DOHH2 (cell line): ENCODE measurements around the gene SNRPD2.

Source experiments
- H3F3A ChIP-seq: fragments of 200-600 bp; sonication (generic), shearing (Covaris generic); 2 replicates; pipeline ENCODE4 v1.6.0; 2016; ENCODE audit warnings: antibody characterized with exemption, mild to moderate bottlenecking; ENCODE audit not compliant: control insufficient read depth, insufficient read depth
- H3K27ac ChIP-seq: fragments of 200-600 bp; sonication (generic); 2 replicates; pipeline ENCODE4 v1.5.1; 2014; ENCODE audit warnings: low read depth, mild to moderate bottlenecking, low read length, moderate library complexity
- H3K27me3 ChIP-seq: fragments of 200-600 bp; sonication (generic); 2 replicates; pipeline ENCODE4 v1.6.1; 2014; ENCODE audit warnings: mild to moderate bottlenecking, low read length, mixed read lengths; ENCODE audit not compliant: control insufficient read depth
- H3K36me3 ChIP-seq: fragments of 200-600 bp; sonication (generic); 2 replicates; pipeline ENCODE4 v1.6.1; 2014; ENCODE audit warnings: mild to moderate bottlenecking, low read length, moderate library complexity, mixed read lengths; ENCODE audit not compliant: control insufficient read depth
- H3K4me1 ChIP-seq: fragments of 200-600 bp; sonication (generic); 2 replicates; pipeline ENCODE4 v1.6.1; 2014; ENCODE audit warnings: mild to moderate bottlenecking, low read length, mixed read lengths; ENCODE audit not compliant: control insufficient read depth
- H3K4me2 ChIP-seq: fragments of 200-600 bp; sonication (generic); 2 replicates; pipeline ENCODE4 v1.6.0; 2014; ENCODE audit warnings: mild to moderate bottlenecking, low read length, moderate library complexity
- H3K4me3 ChIP-seq: fragments of 200-600 bp; sonication (generic); 2 replicates; pipeline ENCODE4 v1.5.1; 2014; ENCODE audit warnings: mild to moderate bottlenecking, low read length, mixed read lengths
- H3K79me2 ChIP-seq: fragments of 200-600 bp; sonication (generic); 2 replicates; pipeline ENCODE4 v1.6.1; 2014; ENCODE audit warnings: mild to moderate bottlenecking, low read length, mixed read lengths; ENCODE audit not compliant: control insufficient read depth
- H3K9me2 ChIP-seq: fragments of 200-600 bp; sonication (generic); replicated peaks from 2 replicates; pipeline ENCODE4 v1.6.1; 2014; ENCODE audit warnings: mild to moderate bottlenecking, low read length, mixed read lengths; ENCODE audit not compliant: control insufficient read depth
- H3K9me3 ChIP-seq: fragments of 200-600 bp; sonication (generic); 2 replicates; pipeline ENCODE4 v1.6.1; 2014; ENCODE audit warnings: antibody characterized with exemption, low read length, mixed read lengths; ENCODE audit not compliant: control insufficient read depth, insufficient read depth
- H4K20me1 ChIP-seq: fragments of 200-600 bp; sonication (generic); 2 replicates; pipeline ENCODE4 v1.6.0; 2014; ENCODE audit warnings: low read depth, mild to moderate bottlenecking, antibody characterized with exemption, low read length, moderate library complexity; ENCODE audit not compliant: control insufficient read depth, insufficient read depth
- EZH2phosphoT487 ChIP-seq: fragments of 200-600 bp; sonication (generic); IDR thresholded peaks from 2 replicates; pipeline ENCODE4 v1.6.1; 2017; ENCODE audit warnings: borderline replicate concordance, mild to moderate bottlenecking, antibody characterized with exemption, low read length, moderate library complexity, mixed read lengths
- TF ChIP-seq, protein P1 (sequence below): fragments of 200-600 bp; sonication (generic); IDR thresholded peaks from one replicate; pipeline ENCODE4 v1.5.1; 2014; ENCODE audit warnings: antibody characterized with exemption, mild to moderate bottlenecking, low read depth, low read length; ENCODE audit not compliant: poor library complexity, severe bottlenecking

Gene SNRPD2

DNA sequence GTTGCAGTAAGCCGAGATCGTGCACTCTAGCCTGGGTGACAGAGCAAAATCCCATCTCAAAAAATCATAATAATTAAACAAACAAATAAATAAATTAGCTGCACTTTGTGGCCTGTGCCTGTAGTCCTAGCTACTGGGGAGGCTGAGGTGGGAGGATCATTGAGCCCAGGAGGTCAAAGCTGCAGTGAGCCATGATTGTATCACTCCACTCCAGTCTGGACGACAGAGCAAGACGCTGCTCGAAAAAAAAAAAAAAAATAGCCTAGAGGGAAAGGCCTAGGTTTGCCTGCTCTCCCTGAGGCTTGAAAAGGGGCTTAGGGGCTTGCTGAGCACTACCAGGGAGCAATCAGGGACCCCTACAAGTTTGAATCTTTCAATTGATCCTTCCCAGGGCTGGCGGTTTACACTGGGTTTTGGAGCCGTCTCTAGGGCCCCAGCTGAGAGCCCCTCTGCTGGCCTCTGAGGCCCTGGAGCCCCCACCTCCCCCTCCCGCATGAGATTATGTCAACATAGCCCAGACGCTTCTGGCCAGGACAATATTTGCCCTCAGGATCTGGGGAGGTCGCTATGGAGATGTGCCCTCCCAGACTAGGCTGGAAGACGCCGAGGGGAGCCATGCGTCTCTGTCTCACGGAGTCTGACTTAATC, 34.1 kb downstream of the SNRPD2 start:
- Histone ChIP-seq H3F3A (no peaks in the 10 kb centered on the region), H3K9me3 (no peaks in the 10 kb centered on the region), H3K27me3 (peaks cover 6% of the 10 kb centered on the region), H3K36me3 (no peaks in the 10 kb centered on the region), H3K4me3 (no peak overlapping the region), H3K4me1 (no peaks in the 10 kb centered on the region), H4K20me1 (no peaks in the 10 kb centered on the region), H3K27ac (no peak overlapping the region), H3K4me2 (no peak overlapping the region), H3K79me2 (no peaks in the 10 kb centered on the region), H3K9me2 (no peaks in the 10 kb centered on the region)
- TF ChIP-seq, protein P1, sequence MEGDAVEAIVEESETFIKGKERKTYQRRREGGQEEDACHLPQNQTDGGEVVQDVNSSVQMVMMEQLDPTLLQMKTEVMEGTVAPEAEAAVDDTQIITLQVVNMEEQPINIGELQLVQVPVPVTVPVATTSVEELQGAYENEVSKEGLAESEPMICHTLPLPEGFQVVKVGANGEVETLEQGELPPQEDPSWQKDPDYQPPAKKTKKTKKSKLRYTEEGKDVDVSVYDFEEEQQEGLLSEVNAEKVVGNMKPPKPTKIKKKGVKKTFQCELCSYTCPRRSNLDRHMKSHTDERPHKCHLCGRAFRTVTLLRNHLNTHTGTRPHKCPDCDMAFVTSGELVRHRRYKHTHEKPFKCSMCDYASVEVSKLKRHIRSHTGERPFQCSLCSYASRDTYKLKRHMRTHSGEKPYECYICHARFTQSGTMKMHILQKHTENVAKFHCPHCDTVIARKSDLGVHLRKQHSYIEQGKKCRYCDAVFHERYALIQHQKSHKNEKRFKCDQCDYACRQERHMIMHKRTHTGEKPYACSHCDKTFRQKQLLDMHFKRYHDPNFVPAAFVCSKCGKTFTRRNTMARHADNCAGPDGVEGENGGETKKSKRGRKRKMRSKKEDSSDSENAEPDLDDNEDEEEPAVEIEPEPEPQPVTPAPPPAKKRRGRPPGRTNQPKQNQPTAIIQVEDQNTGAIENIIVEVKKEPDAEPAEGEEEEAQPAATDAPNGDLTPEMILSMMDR: no peak
- TF ChIP-seq EZH2phosphoT487: no peak

DNA sequence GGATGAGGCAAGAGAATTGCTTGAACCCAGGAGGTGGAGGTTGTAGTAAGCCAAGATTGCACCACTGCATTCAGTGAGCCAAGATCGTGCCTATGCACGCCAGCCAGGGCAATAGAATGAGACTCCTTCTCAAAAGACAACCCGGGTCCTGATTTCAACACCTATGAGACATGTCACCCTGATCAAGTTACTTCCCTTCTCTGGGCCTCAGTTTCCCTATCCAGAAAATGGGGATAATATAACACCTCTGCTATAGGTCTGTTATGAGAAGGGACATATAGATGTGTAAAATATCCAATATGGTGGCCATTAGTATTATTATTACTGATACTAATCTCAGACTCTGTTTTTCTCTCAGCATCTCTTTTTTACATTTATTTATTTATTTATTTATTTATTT, 36.7 kb downstream of the SNRPD2 start:
- Histone ChIP-seq H3K79me2 (no peaks in the 10 kb centered on the region), H3K9me2 (no peaks in the 10 kb centered on the region), H3K4me3 (no peak overlapping the region), H3K4me2 (no peak overlapping the region), H3K36me3 (no peaks in the 10 kb centered on the region), H3K27me3 (peaks cover 6% of the 10 kb centered on the region), H3K4me1 (no peaks in the 10 kb centered on the region), H3K27ac (no peak overlapping the region), H3F3A (no peaks in the 10 kb centered on the region), H4K20me1 (no peaks in the 10 kb centered on the region), H3K9me3 (no peaks in the 10 kb centered on the region)
- TF ChIP-seq, protein P1: no peak
- no peak for TF ChIP-seq EZH2phosphoT487

DNA sequence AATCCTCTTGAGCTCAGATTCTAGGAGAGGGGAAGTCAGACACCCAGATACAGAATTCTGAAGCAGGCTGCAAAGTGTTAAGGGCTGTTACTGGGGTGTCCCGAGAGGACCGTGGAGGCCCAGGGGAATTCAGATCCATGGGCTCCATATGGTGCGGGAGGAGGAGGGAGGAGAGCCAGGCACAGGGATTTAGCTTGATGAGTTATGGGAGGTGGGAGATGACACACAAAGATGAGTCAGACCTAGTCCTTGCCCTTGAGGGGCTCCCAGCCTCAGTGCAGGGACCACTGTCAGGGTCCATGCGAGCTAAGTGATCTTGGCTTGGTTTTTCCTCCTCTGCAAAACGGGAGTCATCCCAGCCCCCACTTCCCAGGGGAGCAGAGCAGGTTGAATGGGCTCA, 38.1 kb downstream of the SNRPD2 start:
- H3F3A ChIP-seq: no peaks in the 10 kb centered on the region
- H3K27me3 ChIP-seq: no peaks in the 10 kb centered on the region; the same call in 1 of the 2 replicates

More for the DNA sequence above, 38.1 kb downstream of the SNRPD2 start:
- Histone ChIP-seq H3K4me2 (no peak overlapping the region), H3K4me3 (no peak overlapping the region), H3K9me2 (no peaks in the 10 kb centered on the region), H3K4me1 (no peaks in the 10 kb centered on the region), H3K9me3 (no peaks in the 10 kb centered on the region), H3K79me2 (no peaks in the 10 kb centered on the region), H4K20me1 (no peaks in the 10 kb centered on the region), H3K27ac (no peak overlapping the region), H3K36me3 (no peaks in the 10 kb centered on the region)
- TF ChIP-seq, protein P1: no peak
- TF ChIP-seq EZH2phosphoT487: no peak
